GM12865 (cell line): ENCODE measurements around the gene COL5A2.
A peak's percentile ranks its signal among the peaks of the same experiment; 100 is the strongest.

ENCODE experiments used
- DNase-seq: peaks from one replicate; pipeline ENCODE4 v3.0.0; 2010; ENCODE audit warnings: low read depth
- H3K4me3 ChIP-seq: 2 replicates; pipeline ENCODE4 v1.5.1; 2011; ENCODE audit warnings: mild to moderate bottlenecking, low read depth, low read length, control low read depth
- TF ChIP-seq, protein P1 (sequence below): IDR thresholded peaks from 2 replicates; pipeline ENCODE4 v1.5.1; 2011; ENCODE audit warnings: low read length, control low read depth, low read depth, inconsistent platforms; ENCODE audit not compliant: insufficient read depth; ENCODE audit errors: missing control alignments

The COL5A2 gene

DNA sequence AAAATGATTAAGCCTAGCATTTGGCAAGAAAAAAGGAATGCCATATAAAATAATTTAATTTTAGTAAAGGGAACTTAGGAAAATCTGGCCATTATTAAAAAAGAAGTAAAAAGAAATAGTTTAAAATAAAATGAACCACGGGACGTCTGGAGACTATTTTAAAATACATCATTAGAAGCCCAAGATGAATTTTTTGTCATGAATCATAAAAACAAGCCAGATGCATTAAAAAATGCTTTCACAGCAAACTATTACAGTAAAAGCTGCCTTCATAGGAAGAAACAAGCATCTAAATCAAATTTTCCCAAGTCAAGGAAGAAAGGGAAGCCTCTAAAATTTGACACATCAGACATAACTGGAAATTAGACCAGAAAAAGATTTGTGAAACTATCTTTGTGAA lies 33.0 kb downstream of the COL5A2 start:
- H3K4me3 ChIP-seq: no peak overlapping the region
- no peak for DNase-seq
- TF ChIP-seq, protein P1, sequence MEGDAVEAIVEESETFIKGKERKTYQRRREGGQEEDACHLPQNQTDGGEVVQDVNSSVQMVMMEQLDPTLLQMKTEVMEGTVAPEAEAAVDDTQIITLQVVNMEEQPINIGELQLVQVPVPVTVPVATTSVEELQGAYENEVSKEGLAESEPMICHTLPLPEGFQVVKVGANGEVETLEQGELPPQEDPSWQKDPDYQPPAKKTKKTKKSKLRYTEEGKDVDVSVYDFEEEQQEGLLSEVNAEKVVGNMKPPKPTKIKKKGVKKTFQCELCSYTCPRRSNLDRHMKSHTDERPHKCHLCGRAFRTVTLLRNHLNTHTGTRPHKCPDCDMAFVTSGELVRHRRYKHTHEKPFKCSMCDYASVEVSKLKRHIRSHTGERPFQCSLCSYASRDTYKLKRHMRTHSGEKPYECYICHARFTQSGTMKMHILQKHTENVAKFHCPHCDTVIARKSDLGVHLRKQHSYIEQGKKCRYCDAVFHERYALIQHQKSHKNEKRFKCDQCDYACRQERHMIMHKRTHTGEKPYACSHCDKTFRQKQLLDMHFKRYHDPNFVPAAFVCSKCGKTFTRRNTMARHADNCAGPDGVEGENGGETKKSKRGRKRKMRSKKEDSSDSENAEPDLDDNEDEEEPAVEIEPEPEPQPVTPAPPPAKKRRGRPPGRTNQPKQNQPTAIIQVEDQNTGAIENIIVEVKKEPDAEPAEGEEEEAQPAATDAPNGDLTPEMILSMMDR: no peak

DNA sequence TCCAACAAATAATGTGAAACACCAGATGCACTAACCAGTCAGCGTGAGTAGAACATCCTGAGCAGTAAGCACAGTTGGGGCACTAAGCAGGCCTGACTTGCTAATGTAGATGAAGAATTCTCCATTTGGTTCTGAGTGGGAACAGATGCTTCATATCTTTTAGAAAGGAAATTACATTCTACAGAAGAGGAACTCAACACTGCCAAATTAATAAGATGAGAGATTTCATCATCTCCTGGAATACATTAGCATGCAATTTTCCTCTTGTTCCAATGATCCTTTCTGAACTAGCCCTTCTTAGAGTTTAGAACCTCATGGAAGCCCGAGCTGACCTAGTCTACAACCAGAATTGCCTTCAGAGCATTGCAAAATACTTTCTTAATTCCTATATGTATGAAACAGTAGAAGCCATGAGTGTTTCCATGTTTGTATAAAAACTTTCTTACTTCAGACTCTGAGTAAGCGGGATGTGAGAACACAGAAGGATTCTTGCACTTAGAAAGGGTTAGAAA lies 34.8 kb downstream of the COL5A2 start:
- no peak overlapping the region for H3K4me3 ChIP-seq
- no peak for DNase-seq
- TF ChIP-seq, protein P1: no peak

DNA sequence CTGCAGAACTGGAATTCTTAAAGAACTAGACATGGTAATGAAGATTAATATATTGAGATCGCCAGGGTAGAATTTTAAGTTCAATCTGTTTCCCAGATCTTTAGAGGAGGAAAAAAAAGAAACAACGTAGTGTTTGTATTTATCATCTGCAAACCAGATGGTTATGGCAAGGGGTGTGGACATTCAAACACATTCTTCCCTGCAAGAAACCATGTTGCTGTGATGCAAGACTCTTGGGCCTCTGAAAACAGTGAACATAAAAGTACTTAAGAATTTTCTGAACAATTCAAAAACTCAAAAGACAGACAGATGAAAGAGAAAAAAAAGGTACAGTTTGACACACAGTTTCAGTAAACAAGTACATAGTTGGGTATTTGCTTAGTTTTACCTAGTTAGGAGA lies 35.6 kb downstream of the COL5A2 start:
- TF ChIP-seq, protein P1: no peak
- H3K4me3 ChIP-seq: no peak overlapping the region
- DNase-seq: no peak

DNA sequence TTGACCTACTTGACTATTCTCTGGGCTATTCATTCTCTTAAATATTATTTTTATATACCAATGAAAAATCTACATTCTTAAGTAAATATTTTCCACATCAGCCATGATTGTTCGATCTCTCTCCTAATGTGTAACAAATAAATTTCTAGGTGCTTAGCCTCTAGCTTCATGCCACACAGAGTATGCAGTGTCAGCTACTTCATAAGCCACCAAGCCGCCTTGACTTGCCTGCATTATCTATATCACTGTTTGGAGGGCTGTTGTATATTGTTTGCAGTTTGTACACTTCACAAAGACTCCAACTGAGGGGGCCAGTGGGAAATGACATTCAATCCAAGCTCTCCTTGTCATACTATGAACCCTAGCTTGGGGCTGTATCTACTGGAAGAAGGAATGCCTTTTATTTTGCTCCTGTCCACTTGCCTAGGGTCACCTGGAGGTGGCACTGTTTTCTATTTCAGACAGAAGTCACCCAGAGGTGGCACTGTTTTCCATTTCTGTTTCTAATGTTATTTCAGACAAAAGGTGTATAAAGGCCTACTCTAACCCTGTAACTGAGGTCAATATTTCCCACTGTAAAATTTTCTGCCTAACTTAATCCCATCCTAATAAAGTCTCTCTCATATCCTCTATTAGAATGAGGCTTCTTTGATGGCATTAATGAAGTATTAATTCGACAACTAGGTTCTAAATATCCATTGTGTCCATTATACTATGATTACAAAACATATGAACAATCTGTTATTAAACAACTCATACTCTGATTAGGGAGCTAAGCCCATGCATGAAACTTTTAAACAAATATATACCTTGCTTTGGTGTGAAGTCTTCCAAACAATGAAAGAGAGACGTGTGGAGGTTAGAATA lies 36.4 kb downstream of the COL5A2 start:
- no peak overlapping the region for H3K4me3 ChIP-seq
- peak; percentile 68 for DNase-seq
- TF ChIP-seq, protein P1: peak; percentile 83

DNA sequence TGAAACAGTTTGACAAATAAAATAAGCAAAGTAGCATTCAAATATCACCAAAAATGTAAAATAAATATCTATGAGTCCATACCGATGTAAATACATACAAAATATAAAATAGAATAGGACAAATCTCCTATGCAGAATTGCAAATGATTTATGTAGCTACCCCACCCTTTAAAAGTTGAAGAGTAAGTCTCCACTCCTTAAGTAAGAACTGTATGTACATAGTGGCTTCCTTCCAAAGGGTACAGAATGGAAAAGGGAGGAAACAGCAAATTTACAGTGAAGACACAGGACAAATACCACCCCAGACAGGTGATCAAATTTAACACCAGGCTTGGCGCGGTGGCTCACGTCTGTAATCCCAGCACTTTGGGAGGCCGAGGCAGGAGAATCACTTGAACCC lies 40.8 kb downstream of the COL5A2 start:
- no peak for DNase-seq
- TF ChIP-seq, protein P1: no peak
- H3K4me3 ChIP-seq: no peak overlapping the region

DNA sequence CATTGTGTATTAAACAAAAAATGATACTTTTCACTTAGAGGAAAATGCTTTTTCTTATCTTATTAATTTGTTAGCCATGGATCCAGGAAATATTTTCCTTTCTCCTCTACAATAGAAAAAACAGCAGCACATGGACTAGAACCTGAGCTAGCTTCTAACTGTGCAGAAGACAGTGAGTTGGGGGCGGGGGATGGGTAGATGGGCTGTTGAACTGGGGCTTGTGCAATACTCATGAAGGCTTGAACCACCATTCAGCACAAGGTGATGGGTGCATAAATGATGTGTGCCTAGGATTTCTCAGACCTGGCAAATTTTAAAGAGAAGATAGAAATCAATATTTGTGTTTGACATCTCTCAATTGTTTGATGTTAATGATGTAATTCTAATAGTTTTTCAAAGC lies 42.0 kb downstream of the COL5A2 start:
- no peak for DNase-seq
- TF ChIP-seq, protein P1: no peak
- H3K4me3 ChIP-seq: no peak overlapping the region

DNA sequence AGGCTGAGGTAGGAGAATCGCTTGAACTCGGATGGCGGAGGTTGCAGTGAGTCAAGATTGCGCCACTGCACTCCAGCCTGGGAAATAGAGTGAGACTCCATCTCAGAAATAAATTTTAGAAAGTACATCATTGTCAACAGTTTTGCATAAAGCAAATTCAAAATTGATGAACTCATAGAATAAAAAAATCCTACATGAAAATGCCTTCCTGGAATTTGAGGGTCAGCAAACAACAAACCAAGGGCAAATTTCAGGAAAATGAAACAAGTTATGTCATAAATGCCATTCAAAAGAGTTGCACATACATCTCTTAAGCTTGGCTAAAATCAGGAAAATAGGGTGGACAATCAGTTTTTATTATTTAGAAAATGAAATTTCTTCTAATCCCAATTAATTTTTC lies 45.1 kb downstream of the COL5A2 start:
- TF ChIP-seq, protein P1: no peak
- no peak for DNase-seq
- no peak overlapping the region for H3K4me3 ChIP-seq
